DND-41 (cell line): ENCODE data around the gene COL8A2.

ENCODE experiments used
- ATAC-seq: fragments of 200-7000 bp; cut with Tn5 transposase; 3 replicates; pipeline ENCODE4 v1.9.1; 2021; ENCODE audit warnings: low read depth; ENCODE audit not compliant: insufficient read depth
- DNase-seq: peaks from one replicate; pipeline ENCODE4 v3.0.0-alpha.2; 2020
- H2AFZ ChIP-seq: 2 replicates; pipeline ENCODE4 v1.6.0; 2012; ENCODE audit warnings: low read depth, low read length
- H3K27ac ChIP-seq: 2 replicates; pipeline ENCODE4 v1.5.1; 2012; ENCODE audit warnings: low read length, inconsistent platforms
- H3K27me3 ChIP-seq: fragments of 200-600 bp; sonication (generic); 2 replicates; pipeline ENCODE4 v1.6.0; 2012; ENCODE audit warnings: low read length, mild to moderate bottlenecking, inconsistent platforms; ENCODE audit not compliant: insufficient read depth, poor library complexity
- H3K36me3 ChIP-seq: 2 replicates; pipeline ENCODE4 v1.5.1; 2012; ENCODE audit warnings: low read length, inconsistent platforms; ENCODE audit not compliant: insufficient read depth
- H3K4me1 ChIP-seq: 2 replicates; pipeline ENCODE4 v1.5.1; 2012; ENCODE audit warnings: mild to moderate bottlenecking, low read length; ENCODE audit not compliant: insufficient read depth
- H3K4me2 ChIP-seq: 2 replicates; pipeline ENCODE4 v1.6.0; 2012; ENCODE audit warnings: mild to moderate bottlenecking, moderate library complexity, low read length, inconsistent platforms; ENCODE audit not compliant: insufficient read depth
- H3K4me3 ChIP-seq, 2 experiments: fragments of 200-600 bp in 1 of 2; shearing (Covaris generic) in 1 of 2; 2 replicates each; pipeline ENCODE4 v1.5.1; 2012 to 2016; ENCODE audit warnings: inconsistent platforms in 2 of 2, low read length in 2 of 2, mild to moderate bottlenecking in 2 of 2, low read depth in 1 of 2, moderate library complexity in 1 of 2
- H3K79me2 ChIP-seq: 2 replicates; pipeline ENCODE4 v1.6.0; 2012; ENCODE audit warnings: low read length, inconsistent platforms; ENCODE audit not compliant: insufficient read depth
- H3K9ac ChIP-seq: 2 replicates; pipeline ENCODE4 v1.6.0; 2012; ENCODE audit warnings: low read depth, mild to moderate bottlenecking, inconsistent platforms, low read length, moderate library complexity
- H3K9me3 ChIP-seq: 2 replicates; pipeline ENCODE4 v1.5.1; 2012; ENCODE audit warnings: low read length, moderate library complexity, mild to moderate bottlenecking, inconsistent platforms; ENCODE audit not compliant: insufficient read depth, severe bottlenecking
- H4K20me1 ChIP-seq: 2 replicates; pipeline ENCODE4 v1.6.0; 2012; ENCODE audit warnings: low read length; ENCODE audit not compliant: insufficient read depth
- CTCF ChIP-seq: IDR thresholded peaks from 2 replicates; pipeline ENCODE4 v1.5.1; 2012; ENCODE audit warnings: borderline replicate concordance, low read length, moderate library complexity, mild to moderate bottlenecking; ENCODE audit not compliant: poor library complexity, severe bottlenecking; ENCODE audit errors: extremely low read depth
- EZH2 ChIP-seq: IDR thresholded peaks from 3 replicates; pipeline ENCODE4 v1.6.1; 2012; ENCODE audit warnings: borderline replicate concordance, low read depth, mild to moderate bottlenecking, moderate library complexity, low read length, inconsistent platforms; ENCODE audit not compliant: severe bottlenecking

Gene COL8A2

DNA sequence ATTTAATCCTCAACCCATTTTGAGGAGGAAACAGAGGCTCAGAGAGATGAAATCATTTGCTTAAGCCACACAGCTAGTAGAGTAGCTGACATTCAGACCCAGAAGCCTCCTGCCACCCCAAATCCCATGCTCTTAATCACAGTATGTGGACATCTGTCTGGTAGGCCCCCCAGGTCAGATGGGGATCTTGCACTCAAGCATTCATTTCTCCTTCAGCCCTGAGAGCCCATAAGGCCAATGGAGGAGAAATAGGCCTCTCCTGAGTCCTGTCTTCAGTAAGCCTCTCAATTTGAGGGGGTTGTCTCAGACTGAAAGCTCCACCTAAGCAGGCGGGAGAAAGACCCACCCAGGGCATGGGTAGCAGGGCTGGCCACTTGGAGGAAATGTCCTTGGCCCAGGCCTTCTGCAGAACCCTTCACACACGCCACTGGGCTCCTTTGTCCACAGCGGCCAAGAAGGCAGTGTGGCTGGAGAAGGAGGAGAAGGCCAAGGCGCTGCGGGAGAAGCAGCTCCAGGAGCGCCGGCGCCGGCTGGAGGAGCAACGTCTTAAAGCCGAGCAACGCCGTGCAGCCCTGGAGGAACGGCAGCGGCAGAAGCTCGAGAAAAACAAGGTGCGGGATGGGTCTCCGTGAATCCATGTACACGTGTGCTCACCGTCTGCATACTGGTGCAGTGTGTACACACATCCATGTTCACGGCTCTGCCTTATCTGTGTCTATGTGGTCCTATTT, 47.2 kb upstream of the COL8A2 start:
- TF ChIP-seq EZH2, result no peak
- no peak for TF ChIP-seq CTCF
- Histone ChIP-seq H4K20me1 (peaks cover 60% of the 10 kb centered on the region), H3K4me3 (no peak overlapping the region), H3K4me1 (no peaks in the 10 kb centered on the region), H3K9me3 (no peaks in the 10 kb centered on the region), H3K27me3 (no peaks in the 10 kb centered on the region), H3K79me2 (peaks cover 29% of the 10 kb centered on the region), H3K27ac (no peak overlapping the region), H3K36me3 (peaks cover 78% of the 10 kb centered on the region), H3K9ac (no peak overlapping the region), H3K4me2 (no peak overlapping the region), H2AFZ (no peak overlapping the region)
- ATAC-seq (no peak), DNase-seq (no peak)

GRCh38 chr1:36170643-36171412, 45.8 kb upstream of the COL8A2 start:
- Histone ChIP-seq H3K4me1 (no peaks in the 10 kb centered on the region), H3K4me3 (no peak overlapping the region), H3K79me2 (peaks cover 41% of the 10 kb centered on the region), H2AFZ (no peak overlapping the region), H3K9ac (no peak overlapping the region), H3K9me3 (no peaks in the 10 kb centered on the region), H3K27me3 (no peaks in the 10 kb centered on the region), H3K27ac (no peak overlapping the region), H4K20me1 (peaks cover 65% of the 10 kb centered on the region), H3K4me2 (no peak overlapping the region), H3K36me3 (peaks cover 74% of the 10 kb centered on the region)
- no peak for DNase-seq
- ATAC-seq, result no peak
- no peak for TF ChIP-seq EZH2
- no peak for TF ChIP-seq CTCF

DNA sequence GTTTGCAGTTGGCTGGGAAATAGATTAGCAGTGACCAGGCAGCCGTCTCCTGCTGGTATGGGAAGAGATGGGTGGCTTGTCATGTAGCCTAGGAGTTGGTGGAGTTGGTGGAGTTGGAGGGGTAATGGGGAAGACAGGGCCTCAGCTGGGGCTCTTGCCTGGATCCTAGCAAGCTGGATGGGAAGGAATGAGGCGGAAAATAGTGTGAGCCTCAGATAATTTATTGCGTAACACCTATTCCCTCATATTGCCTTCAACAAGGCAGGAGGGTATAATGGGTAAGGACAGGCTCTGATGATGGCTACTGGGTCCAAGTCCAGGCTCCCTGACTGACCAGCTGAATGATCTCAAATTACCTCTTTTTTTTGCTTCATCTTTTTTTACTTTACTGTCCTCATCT, 43.5 kb upstream of the COL8A2 start:
- no peak for ATAC-seq
- H3K4me2 ChIP-seq, result no peak overlapping the region
- H3K79me2 ChIP-seq, result peaks cover 64% of the 10 kb centered on the region
- DNase-seq, result no peak
- no peaks in the 10 kb centered on the region for H3K9me3 ChIP-seq
- no peak overlapping the region for H3K4me3 ChIP-seq
- no peak overlapping the region for H3K27ac ChIP-seq
- H2AFZ ChIP-seq, result no peak overlapping the region
- H4K20me1 ChIP-seq, result peaks cover 49% of the 10 kb centered on the region
- H3K9ac ChIP-seq, result no peak overlapping the region
- peaks cover 52% of the 10 kb centered on the region for H3K36me3 ChIP-seq
- H3K4me1 ChIP-seq, result no peaks in the 10 kb centered on the region
- H3K27me3 ChIP-seq, result no peaks in the 10 kb centered on the region
- TF ChIP-seq CTCF, result no peak
- no peak for TF ChIP-seq EZH2
